A549 (cell line): Measurements from ENCODE around the gene PSMD7. TPM values are rescaled to one million over a fixed set of nuclear protein-coding genes. Genes with fewer than 3 reads are reported as not detected.

ENCODE experiments used
- ATAC-seq, 2 experiments: fragments of 200-7000 bp in 1 of 2; fragments of >200 bp in 1 of 2; cut with Nextera tagmentation in 1 of 2; cut with Tn5 transposase in 1 of 2; 3 replicates each; pipeline versions ENCODE4 v1.8.0 to v1.9.1; 2018 to 2020; ENCODE audit warnings: mild to moderate bottlenecking in 1 of 2, moderate library complexity in 1 of 2
- CTCF ChIA-PET: fragments of 300-600 bp; sonication (Branson Sonifier 250); formaldehyde crosslinking; extraction: SDS; loops from one replicate; lab custom pipeline; 2021; ENCODE audit warnings: antibody characterized with exemption, inconsistent platforms; lab: Yijun Ruan, JAX
- POLR2A ChIA-PET: fragments of 350-600 bp; formaldehyde crosslinking; extraction: SDS; loops from one replicate; lab custom pipeline; 2021; ENCODE audit warnings: antibody characterized with exemption, inconsistent platforms; lab: Yijun Ruan, JAX
- DNase-seq, 2 experiments: peaks; one replicate each; pipeline versions ENCODE4 v3.0.0 to v3.0.0-alpha.2; 2011 to 2016; ENCODE audit warnings: low read depth in 1 of 2, low spot score in 1 of 2
- FAIRE-seq: peaks from 2 replicates; lab custom pipeline; 2011; peaks lifted over from hg19 to GRCh38; lab: Jason Lieb, UNC
- H3K27ac ChIP-seq, 2 experiments: fragments of >200 bp; sonication (Bioruptor Twin); formaldehyde crosslinking; 3 replicates each; pipeline ENCODE4 v1.5.1; 2016 to 2017
- H3K4me1 ChIP-seq: fragments of >200 bp; sonication (Bioruptor Twin); formaldehyde crosslinking; 3 replicates; pipeline ENCODE4 v1.6.1; 2016
- H3K4me2 ChIP-seq: fragments of >200 bp; sonication (Bioruptor Twin); formaldehyde crosslinking; 3 replicates; pipeline ENCODE4 v1.6.1; 2016
- H3K4me3 ChIP-seq: fragments of >200 bp; sonication (Bioruptor Twin); formaldehyde crosslinking; 3 replicates; pipeline ENCODE4 v1.5.1; 2016
- H3K9me3 ChIP-seq: fragments of >200 bp; sonication (Bioruptor Twin); formaldehyde crosslinking; 3 replicates; pipeline ENCODE4 v1.6.1; 2016
- BHLHE40 ChIP-seq: IDR thresholded peaks from 2 replicates; pipeline ENCODE4 v1.6.1; 2012; ENCODE audit warnings: low read depth, low read length, inconsistent platforms
- CBX2 ChIP-seq: fragments of 200-600 bp; sonication (generic); IDR thresholded peaks from 2 replicates; pipeline ENCODE4 v1.6.1; 2016; ENCODE audit warnings: low read depth, mild to moderate bottlenecking, borderline replicate concordance
- CBX8 ChIP-seq: fragments of 200-600 bp; sonication (generic); IDR thresholded peaks from 2 replicates; pipeline ENCODE4 v1.6.1; 2016
- EHMT2 ChIP-seq: fragments of 200-600 bp; sonication (generic); IDR thresholded peaks from 2 replicates; pipeline ENCODE4 v1.6.1; 2016; ENCODE audit warnings: antibody characterized with exemption, low read depth, mild to moderate bottlenecking, moderate library complexity
- FOSL2 ChIP-seq, 2 experiments: fragments of 450-650 bp in 1 of 2; fragments of >200 bp in 1 of 2; sonication (Bioruptor Twin) in 1 of 2; formaldehyde crosslinking; IDR thresholded peaks; 2 replicates each; pipeline versions ENCODE4 v1.5.0 to v1.6.1; 2016 to 2020; ENCODE audit warnings: mild to moderate bottlenecking in 1 of 2, moderate library complexity in 1 of 2
- HEYL ChIP-seq: fragments of 250-450 bp; sonication (Bioruptor Pico); IDR thresholded peaks from 2 replicates; pipeline ENCODE4 v1.8.0; 2021; ENCODE audit warnings: mild to moderate bottlenecking, moderate library complexity
- HOXB13 ChIP-seq: fragments of 250-450 bp; sonication (Bioruptor Pico); IDR thresholded peaks from 2 replicates; pipeline ENCODE4 v1.5.0; 2020; ENCODE audit warnings: low read depth, mild to moderate bottlenecking, moderate library complexity
- JUN ChIP-seq, 2 experiments: fragments of >200 bp; sonication (Bioruptor Twin); formaldehyde crosslinking; IDR thresholded peaks; 2 replicates in 1 of 2; 3 replicates in 1 of 2; pipeline ENCODE4 v1.6.1; 2016 to 2017
- KDM1A ChIP-seq: fragments of 200-600 bp; sonication (generic); IDR thresholded peaks from 2 replicates; pipeline ENCODE4 v1.6.1; 2016; ENCODE audit warnings: low read depth, mild to moderate bottlenecking
- MAZ ChIP-seq: fragments of 150-350 bp; IDR thresholded peaks from 2 replicates; pipeline ENCODE4 v1.6.1; 2014; ENCODE audit warnings: antibody characterized with exemption, low read depth, low read length, borderline replicate concordance
- PHF8 ChIP-seq: fragments of 200-600 bp; sonication (generic); IDR thresholded peaks from 2 replicates; pipeline ENCODE4 v1.6.1; 2016; ENCODE audit warnings: low read depth, mild to moderate bottlenecking, antibody characterized with exemption, moderate library complexity, borderline replicate concordance
- RAD21 ChIP-seq, 2 experiments: fragments of >200 bp in 1 of 2; sonication (Bioruptor Twin) in 1 of 2; formaldehyde crosslinking in 1 of 2; IDR thresholded peaks in 1 of 2; conservative IDR thresholded peaks in 1 of 2; 2 replicates in 1 of 2; 3 replicates in 1 of 2; pipeline ENCODE4 v1.6.1; 2012 to 2018; ENCODE audit warnings: inconsistent platforms in 1 of 2
- RNF2 ChIP-seq: fragments of 200-600 bp; sonication (generic); IDR thresholded peaks from 2 replicates; pipeline ENCODE4 v1.6.1; 2016; ENCODE audit warnings: low read depth, mild to moderate bottlenecking, antibody characterized with exemption, moderate library complexity, borderline replicate concordance
- SMC3 ChIP-seq: fragments of >200 bp; sonication (Bioruptor Twin); formaldehyde crosslinking; IDR thresholded peaks from 3 replicates; pipeline ENCODE4 v1.6.1; 2018; ENCODE audit warnings: inconsistent platforms
- SREBF2 ChIP-seq: fragments of 450-650 bp; IDR thresholded peaks from 2 replicates; pipeline ENCODE4 v1.6.1; 2014; ENCODE audit warnings: mild to moderate bottlenecking, moderate library complexity
- ZFP36 ChIP-seq: fragments of 450-650 bp; IDR thresholded peaks from 2 replicates; pipeline ENCODE4 v1.6.1; 2014; ENCODE audit warnings: borderline replicate concordance; ENCODE audit not compliant: partially characterized antibody
- ZNF302 ChIP-seq: fragments of 250-450 bp; sonication (Bioruptor Pico); IDR thresholded peaks from 2 replicates; pipeline ENCODE4 v1.9.0; 2021; ENCODE audit warnings: inconsistent platforms, mild to moderate bottlenecking, moderate library complexity
- WGBS: methylation state at CpG from one replicate; pipeline ENCODE4 v1.1.6; 2017; ENCODE audit errors: missing lambda C conversion rate; 5-methylcytosine and 5-hydroxymethylcytosine counted together
- polyA plus RNA-seq, 4 experiments: library from polyadenylated mRNA; depleted of rRNA in 3 of 4; stranded (reverse); fragments of >200 nt; fragmentation: RNase III in 1 of 4; extraction: RNeasy Plus Mini Kit Qiagen cat#74134 plus additional on column Dnase treatment in 1 of 4; gene quantifications; 2 replicates in 3 of 4; 3 replicates in 1 of 4; pipeline ENCODE4 v1.2.3, GENCODE V29; 2011 to 2017
- TF ChIP-seq, protein P1 (sequence below): IDR thresholded peaks from 2 replicates; pipeline ENCODE4 v1.6.1; 2012
- TF ChIP-seq, protein P2 (sequence below): fragments of 450-650 bp; IDR thresholded peaks from 2 replicates; pipeline ENCODE4 v1.6.1; 2014; ENCODE audit warnings: antibody characterized with exemption
- TF ChIP-seq, protein P3 (sequence below): fragments of 200-600 bp; sonication (generic); IDR thresholded peaks from 2 replicates; pipeline ENCODE4 v1.6.1; 2016; ENCODE audit warnings: antibody characterized with exemption, mild to moderate bottlenecking, moderate library complexity
- TF ChIP-seq, protein P4 (sequence below): fragments of 250-450 bp; sonication (Bioruptor Pico); IDR thresholded peaks from 2 replicates; pipeline ENCODE4 v1.5.0; 2021; ENCODE audit warnings: mild to moderate bottlenecking, moderate library complexity, borderline replicate concordance
- TF ChIP-seq, protein P5 (sequence below): fragments of 150-350 bp; IDR thresholded peaks from 2 replicates; pipeline ENCODE4 v1.6.1; 2014; ENCODE audit warnings: low read depth, mild to moderate bottlenecking, low read length
- TF ChIP-seq, protein P6 (sequence below): fragments of >200 bp; sonication (Bioruptor Twin); formaldehyde crosslinking; IDR thresholded peaks from 3 replicates; pipeline ENCODE4 v1.6.1; 2016
- TF ChIP-seq, protein P7 (sequence below): IDR thresholded peaks from 2 replicates; pipeline ENCODE4 v1.6.1; 2012

The PSMD7 gene
- polyA plus RNA-seq, 2 of the 4 experiments (the other 2 are of a cell fraction), result 211 to 219 TPM

DNA sequence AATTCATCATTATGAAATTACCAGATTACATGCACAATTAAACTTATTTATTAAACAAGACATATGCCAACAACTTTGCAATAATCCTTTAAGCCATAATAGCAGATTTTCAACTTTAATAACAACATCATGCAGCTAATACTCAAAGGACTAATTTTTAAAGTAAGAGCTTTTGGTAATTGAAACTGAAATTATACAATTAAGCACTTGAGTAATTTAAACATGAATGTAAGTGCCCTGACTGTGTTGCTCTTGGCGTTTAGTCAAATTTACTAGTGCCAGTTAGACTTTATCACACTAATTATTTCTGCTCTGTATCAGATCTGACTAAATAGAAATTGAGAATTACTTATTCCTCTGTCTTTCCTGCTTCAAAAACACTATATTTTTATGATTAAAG lies 46.8 kb upstream of the PSMD7 start (continued):
- TF ChIP-seq, protein P1, sequence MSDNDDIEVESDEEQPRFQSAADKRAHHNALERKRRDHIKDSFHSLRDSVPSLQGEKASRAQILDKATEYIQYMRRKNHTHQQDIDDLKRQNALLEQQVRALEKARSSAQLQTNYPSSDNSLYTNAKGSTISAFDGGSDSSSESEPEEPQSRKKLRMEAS, result no peak
- no peak for TF ChIP-seq RAD21 (conservative IDR thresholded peaks at IDR 0.05 in 1 of 2, IDR thresholded peaks at IDR 0.05 in 1 of 2)
- TF ChIP-seq, protein P2, sequence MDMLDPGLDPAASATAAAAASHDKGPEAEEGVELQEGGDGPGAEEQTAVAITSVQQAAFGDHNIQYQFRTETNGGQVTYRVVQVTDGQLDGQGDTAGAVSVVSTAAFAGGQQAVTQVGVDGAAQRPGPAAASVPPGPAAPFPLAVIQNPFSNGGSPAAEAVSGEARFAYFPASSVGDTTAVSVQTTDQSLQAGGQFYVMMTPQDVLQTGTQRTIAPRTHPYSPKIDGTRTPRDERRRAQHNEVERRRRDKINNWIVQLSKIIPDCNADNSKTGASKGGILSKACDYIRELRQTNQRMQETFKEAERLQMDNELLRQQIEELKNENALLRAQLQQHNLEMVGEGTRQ, result no peak
- no peak for TF ChIP-seq PHF8

DNA sequence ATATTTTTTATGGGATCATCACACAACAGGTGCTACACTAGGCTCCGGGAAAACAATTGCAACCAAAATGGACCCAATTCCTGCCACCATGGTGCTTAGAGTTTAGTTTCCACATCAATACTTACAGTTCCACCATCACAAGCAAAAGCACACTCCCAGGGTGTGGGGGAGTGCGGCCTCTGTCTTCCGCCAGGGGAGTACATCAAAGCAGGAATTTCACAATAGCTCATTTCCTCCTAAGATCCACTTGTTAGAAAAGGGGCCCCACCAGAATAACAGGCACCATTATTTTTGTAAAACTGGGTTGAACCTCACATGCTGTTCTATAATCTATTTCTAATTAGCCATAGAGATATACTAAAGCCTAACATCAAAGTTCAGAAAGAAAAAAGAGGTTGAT lies 44.3 kb upstream of the PSMD7 start:
- H3K9me3 ChIP-seq, result no peaks in the 10 kb centered on the region; the same call in 2 of the 3 replicates
- FAIRE-seq (no peak), DNase-seq (no peak), ATAC-seq (no peak)
- POLR2A ChIA-PET, result no interaction called here
- CTCF ChIA-PET, result no interaction called here
- H3K4me2 ChIP-seq, result no peak overlapping the region
- WGBS, result 52% methylated on average over 3 of the region's 3 CpGs
- no peak overlapping the region for H3K27ac ChIP-seq
- H3K4me3 ChIP-seq, result no peak overlapping the region
- no peaks in the 10 kb centered on the region for H3K4me1 ChIP-seq
- TF ChIP-seq FOSL2 (IDR thresholded peaks at IDR 0.05) (no peak), FOSL2 (CRISPR knock-in tag; IDR thresholded peaks at IDR 0.05) (no peak), MAZ (no peak), KDM1A (no peak), JUN (IDR thresholded peaks at IDR 0.05) (no peak)
- TF ChIP-seq, protein P3, sequence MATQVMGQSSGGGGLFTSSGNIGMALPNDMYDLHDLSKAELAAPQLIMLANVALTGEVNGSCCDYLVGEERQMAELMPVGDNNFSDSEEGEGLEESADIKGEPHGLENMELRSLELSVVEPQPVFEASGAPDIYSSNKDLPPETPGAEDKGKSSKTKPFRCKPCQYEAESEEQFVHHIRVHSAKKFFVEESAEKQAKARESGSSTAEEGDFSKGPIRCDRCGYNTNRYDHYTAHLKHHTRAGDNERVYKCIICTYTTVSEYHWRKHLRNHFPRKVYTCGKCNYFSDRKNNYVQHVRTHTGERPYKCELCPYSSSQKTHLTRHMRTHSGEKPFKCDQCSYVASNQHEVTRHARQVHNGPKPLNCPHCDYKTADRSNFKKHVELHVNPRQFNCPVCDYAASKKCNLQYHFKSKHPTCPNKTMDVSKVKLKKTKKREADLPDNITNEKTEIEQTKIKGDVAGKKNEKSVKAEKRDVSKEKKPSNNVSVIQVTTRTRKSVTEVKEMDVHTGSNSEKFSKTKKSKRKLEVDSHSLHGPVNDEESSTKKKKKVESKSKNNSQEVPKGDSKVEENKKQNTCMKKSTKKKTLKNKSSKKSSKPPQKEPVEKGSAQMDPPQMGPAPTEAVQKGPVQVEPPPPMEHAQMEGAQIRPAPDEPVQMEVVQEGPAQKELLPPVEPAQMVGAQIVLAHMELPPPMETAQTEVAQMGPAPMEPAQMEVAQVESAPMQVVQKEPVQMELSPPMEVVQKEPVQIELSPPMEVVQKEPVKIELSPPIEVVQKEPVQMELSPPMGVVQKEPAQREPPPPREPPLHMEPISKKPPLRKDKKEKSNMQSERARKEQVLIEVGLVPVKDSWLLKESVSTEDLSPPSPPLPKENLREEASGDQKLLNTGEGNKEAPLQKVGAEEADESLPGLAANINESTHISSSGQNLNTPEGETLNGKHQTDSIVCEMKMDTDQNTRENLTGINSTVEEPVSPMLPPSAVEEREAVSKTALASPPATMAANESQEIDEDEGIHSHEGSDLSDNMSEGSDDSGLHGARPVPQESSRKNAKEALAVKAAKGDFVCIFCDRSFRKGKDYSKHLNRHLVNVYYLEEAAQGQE, result no peak

DNA sequence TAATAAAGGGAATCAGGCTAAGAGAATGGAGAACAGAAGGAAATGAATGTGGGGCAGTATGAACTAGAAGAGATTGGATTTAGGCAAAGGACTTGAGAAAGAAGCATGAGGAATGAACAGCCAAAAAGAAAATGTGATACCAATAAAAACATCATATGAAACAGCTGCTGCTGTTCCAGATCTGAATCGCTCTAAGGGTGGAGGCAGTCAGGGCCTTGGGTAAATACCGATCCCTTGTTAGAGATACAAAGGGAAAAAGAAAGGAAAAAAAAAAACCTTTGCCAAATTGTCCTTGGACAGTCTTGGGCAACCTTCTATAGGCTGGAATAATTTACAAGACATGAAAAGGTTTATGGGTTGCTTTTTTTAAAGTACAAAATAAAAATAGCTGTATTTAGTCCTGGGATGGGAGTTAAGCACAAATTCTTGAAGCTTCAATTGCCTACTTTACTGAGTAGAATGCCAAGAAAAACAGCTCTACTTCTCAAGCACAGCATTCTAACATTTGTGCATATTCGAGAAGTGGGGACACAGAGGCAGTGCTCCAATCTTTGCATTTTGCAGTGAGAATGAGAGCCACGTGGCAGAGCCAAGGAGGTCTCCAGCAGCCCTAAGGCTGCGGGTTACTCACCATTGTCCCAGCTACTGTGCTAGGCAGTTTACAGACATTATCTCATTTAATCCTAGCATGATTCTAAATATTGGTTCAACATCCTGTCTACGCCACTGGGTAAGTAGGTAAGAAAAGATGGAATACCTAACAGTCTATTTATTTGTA lies 43.3 kb upstream of the PSMD7 start:
- DNase-seq (no peak), FAIRE-seq (no peak), ATAC-seq (no peak)
- H3K4me3 ChIP-seq, result no peak overlapping the region
- ChIA-PET CTCF (interaction anchor here (0.8 to 0.9 kb wide), 2 partner anchors 16 to 560 kb away, joined by 3 read pairs; no protein-coding TSS in a partner anchor), POLR2A (no interaction called here)
- H3K4me1 ChIP-seq, result no peaks in the 10 kb centered on the region
- WGBS, result 21% methylated on average over 6 of the region's 6 CpGs
- H3K4me2 ChIP-seq, result no peak overlapping the region
- H3K27ac ChIP-seq, result no peak overlapping the region
- H3K9me3 ChIP-seq, result no peaks in the 10 kb centered on the region
- TF ChIP-seq HEYL (no peak), SMC3 (no peak), CBX8 (no peak), EHMT2 (no peak), CBX2 (no peak), ZNF302 (CRISPR knock-in tag) (no peak), SREBF2 (no peak), ZFP36 (no peak), BHLHE40 (no peak), RNF2 (no peak), HOXB13 (CRISPR knock-in tag) (no peak)
- TF ChIP-seq, protein P4, sequence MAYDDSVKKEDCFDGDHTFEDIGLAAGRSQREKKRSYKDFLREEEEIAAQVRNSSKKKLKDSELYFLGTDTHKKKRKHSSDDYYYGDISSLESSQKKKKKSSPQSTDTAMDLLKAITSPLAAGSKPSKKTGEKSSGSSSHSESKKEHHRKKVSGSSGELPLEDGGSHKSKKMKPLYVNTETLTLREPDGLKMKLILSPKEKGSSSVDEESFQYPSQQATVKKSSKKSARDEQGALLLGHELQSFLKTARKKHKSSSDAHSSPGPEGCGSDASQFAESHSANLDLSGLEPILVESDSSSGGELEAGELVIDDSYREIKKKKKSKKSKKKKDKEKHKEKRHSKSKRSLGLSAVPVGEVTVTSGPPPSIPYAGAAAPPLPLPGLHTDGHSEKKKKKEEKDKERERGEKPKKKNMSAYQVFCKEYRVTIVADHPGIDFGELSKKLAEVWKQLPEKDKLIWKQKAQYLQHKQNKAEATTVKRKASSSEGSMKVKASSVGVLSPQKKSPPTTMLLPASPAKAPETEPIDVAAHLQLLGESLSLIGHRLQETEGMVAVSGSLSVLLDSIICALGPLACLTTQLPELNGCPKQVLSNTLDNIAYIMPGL (CRISPR knock-in tag), result no peak
- TF ChIP-seq, protein P5, sequence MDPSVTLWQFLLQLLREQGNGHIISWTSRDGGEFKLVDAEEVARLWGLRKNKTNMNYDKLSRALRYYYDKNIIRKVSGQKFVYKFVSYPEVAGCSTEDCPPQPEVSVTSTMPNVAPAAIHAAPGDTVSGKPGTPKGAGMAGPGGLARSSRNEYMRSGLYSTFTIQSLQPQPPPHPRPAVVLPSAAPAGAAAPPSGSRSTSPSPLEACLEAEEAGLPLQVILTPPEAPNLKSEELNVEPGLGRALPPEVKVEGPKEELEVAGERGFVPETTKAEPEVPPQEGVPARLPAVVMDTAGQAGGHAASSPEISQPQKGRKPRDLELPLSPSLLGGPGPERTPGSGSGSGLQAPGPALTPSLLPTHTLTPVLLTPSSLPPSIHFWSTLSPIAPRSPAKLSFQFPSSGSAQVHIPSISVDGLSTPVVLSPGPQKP, result no peak
- TF ChIP-seq, protein P6, sequence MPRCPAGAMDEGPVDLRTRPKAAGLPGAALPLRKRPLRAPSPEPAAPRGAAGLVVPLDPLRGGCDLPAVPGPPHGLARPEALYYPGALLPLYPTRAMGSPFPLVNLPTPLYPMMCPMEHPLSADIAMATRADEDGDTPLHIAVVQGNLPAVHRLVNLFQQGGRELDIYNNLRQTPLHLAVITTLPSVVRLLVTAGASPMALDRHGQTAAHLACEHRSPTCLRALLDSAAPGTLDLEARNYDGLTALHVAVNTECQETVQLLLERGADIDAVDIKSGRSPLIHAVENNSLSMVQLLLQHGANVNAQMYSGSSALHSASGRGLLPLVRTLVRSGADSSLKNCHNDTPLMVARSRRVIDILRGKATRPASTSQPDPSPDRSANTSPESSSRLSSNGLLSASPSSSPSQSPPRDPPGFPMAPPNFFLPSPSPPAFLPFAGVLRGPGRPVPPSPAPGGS, result no peak
- TF ChIP-seq, protein P7, sequence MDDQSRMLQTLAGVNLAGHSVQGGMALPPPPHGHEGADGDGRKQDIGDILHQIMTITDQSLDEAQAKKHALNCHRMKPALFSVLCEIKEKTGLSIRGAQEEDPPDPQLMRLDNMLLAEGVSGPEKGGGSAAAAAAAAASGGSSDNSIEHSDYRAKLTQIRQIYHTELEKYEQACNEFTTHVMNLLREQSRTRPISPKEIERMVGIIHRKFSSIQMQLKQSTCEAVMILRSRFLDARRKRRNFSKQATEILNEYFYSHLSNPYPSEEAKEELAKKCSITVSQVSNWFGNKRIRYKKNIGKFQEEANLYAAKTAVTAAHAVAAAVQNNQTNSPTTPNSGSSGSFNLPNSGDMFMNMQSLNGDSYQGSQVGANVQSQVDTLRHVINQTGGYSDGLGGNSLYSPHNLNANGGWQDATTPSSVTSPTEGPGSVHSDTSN, result no peak
